Activated CD8-positive, alpha-beta memory T cell treated with anti-CD3 and anti-CD28 coated beads for 24 hours (primary cell): ENCODE measurements around the gene OPCML.

Experiments used
- DNase-seq: peaks from one replicate; pipeline ENCODE4 v3.0.0-alpha.2; 2020

The OPCML gene

GRCh38 chr11:132579136-132579535 lies 953.2 kb downstream of the OPCML start:
- DNase-seq = no peak

- DNase-seq = no peak
Measured at GRCh38 chr11:132578580-132578979, 953.7 kb downstream of the OPCML start.

DNA sequence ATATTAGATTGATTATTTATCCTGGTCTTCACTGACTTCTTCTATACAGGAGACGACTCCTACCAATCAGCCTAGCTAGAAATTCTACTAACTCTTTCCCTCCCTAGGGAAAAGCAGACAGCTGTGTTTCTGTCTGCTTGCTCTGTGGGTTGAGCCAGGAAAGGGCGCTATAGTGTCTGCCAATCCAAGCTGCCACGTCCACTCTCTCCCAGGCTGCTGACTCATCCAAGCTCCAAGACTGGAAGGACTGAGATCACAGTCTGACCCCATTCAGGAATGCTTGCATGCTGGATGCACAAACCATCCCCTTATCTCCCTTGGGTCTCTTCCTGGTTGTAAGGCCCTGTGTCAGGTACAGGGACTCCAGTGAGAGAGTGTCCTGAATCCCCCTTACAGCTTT lies 955.6 kb downstream of the OPCML start:
- no peak for DNase-seq

DNA sequence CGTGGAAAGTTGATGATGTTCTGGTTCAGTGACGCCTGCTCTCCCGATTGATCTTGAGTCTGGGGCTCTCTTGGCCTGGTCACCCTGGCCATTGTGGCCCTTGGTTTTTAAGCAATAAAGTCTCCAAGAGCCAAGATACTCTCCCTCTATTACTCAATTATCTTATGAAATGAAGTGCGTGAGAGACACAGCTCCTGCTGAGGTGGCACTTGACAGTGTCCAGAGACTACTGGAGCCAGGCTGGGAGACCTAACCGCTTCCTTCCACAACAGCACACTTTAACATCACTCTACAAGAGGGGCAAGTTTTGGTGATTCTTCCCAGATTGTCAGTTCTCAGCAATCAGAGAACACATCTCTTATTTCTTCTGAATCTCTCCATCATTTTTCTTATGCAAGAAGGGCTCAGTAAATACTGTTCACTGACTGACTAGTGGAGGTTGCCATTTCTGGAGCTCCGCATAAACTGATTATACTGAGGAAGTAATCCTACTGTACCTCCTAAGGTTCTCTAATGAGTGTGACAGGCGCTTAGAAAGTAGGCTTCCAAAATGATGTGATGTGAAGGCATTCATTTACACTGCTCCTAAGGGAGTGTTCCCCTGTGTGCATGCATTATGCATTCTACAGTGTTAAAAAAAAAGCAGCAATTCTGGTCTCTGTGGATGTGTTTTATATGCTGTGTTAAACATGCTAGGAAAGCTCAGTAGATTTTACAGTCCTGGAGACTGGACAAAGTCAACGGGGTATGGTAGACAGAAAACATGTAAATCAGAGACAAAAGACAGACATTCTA lies 968.0 kb downstream of the OPCML start:
- DNase-seq = no peak

DNA sequence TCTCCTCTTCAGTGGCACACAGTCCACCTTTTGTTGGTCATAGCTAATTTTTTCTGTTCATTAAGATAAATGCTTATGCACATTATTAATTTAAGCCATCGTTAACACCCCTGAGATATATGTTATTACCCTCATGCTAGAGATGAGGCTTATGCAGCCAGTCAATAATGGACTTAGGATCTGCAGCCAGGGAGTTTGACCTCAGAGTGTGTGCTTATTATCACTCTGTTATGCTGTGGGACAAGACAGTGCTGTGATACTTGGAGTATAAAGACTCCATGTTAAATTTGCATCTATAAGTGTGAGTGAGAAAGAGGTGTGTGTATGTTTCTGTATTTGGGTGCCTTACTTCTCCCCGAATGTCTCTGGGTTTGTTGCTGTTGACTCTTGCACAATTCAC lies 969.3 kb downstream of the OPCML start:
- no peak for DNase-seq

DNA sequence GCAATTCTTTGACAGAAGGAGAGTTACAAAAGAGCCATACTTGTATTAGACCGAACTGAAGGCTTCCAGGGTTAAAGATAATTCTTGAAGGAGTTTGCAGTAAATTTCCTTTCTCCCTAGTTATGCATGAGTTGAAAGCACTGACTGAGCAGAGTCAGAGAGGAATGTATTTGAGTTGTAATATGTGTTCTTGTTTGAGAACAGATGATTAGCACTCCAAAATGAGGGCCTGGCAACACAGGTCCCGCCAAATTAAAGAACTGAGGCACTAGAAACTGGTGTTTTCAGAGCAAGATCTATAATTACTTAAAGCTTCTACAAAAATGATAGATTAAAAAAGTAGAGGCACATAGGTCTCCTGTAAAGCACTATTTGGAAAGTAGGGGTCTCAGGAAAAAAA lies 970.4 kb downstream of the OPCML start:
- no peak for DNase-seq

- no peak for DNase-seq
Measured at GRCh38 chr11:132559331-132560036, 972.8 kb downstream of the OPCML start.

- DNase-seq = no peak
Measured at GRCh38 chr11:132556316-132556715, 976.0 kb downstream of the OPCML start.

DNA sequence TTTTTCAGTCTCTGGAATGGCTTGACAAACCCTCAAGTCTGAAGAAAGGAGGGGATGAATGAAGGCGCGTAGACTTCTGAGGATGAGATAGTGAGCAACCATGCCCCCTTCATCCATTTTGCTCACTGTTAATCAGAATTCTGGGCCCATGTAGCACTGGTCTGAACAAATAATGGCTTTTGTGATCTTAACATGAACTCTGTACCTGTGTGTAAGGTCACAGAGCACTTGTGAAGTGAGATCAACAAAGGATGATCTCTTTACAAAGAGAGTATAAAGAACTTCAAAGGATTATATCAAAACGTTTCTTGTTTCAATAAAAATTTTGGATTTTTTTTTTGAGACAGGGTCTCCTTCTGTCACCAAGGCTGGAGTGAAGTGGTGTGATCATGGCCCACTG lies 976.7 kb downstream of the OPCML start:
- DNase-seq = no peak

- DNase-seq = no peak
Measured at GRCh38 chr11:132551016-132551415, 981.3 kb downstream of the OPCML start.

DNA sequence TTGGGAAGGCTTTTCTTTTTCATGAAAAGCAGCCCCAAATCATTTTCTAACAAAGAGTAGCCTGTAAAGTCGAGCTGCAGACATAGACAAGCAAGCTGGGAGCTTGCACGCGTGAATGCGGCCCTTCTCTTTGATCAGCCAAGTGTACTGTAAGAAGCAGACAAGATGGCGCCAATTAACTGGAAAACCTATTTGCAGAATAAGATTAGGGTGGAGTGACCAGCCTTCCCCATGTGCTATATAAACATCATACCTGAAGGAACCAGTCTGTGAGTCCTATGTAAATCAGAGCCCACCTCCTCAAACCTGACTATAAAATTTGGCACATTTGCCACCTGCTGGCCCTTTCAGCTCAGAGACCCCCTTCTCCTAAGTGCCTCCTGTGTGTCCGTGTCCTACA lies 982.7 kb downstream of the OPCML start:
- no peak for DNase-seq

GRCh38 chr11:132549001-132549400 lies 983.3 kb downstream of the OPCML start:
- DNase-seq = no peak

- DNase-seq = no peak
Measured at GRCh38 chr11:132544007-132544406, 988.3 kb downstream of the OPCML start.

DNA sequence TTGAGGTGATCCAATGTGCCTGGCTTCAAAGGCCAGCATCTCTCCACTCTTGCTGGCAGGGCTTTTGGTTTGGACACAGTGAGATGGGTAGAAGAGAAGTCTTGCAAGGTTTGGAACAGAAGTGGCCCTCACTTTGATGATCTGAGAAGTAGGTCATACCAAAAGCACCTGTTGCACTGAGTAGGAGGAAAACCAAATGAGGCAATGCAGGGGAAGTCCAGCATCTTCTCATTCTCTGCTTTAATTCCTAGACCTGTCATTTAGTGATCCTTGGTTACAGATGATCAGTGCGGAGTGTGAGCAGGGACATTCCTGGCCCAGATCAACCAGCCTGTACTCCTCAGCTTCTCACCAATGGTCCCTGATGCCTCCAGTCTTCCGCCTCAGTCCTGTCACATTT lies 990.5 kb downstream of the OPCML start:
- no peak for DNase-seq

DNA sequence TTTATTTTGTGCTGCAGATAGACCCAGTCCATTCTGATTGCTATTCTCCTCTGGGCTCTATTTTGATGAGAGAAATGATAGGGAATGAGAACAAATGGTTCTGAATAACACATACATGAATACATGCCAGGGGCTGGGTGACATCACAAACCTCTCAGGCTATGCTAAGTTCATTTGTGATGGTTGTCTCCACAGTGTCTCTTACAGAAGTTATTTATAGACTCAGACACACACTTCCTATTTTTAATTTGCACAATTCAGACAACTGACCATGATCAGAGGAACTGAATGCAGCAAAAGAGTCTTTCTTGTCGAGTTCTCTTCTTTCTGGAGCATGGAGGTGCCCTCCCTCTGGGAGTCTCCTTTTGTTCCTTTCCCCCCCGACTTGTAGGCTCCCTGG lies 991.7 kb downstream of the OPCML start:
- no peak for DNase-seq

DNA sequence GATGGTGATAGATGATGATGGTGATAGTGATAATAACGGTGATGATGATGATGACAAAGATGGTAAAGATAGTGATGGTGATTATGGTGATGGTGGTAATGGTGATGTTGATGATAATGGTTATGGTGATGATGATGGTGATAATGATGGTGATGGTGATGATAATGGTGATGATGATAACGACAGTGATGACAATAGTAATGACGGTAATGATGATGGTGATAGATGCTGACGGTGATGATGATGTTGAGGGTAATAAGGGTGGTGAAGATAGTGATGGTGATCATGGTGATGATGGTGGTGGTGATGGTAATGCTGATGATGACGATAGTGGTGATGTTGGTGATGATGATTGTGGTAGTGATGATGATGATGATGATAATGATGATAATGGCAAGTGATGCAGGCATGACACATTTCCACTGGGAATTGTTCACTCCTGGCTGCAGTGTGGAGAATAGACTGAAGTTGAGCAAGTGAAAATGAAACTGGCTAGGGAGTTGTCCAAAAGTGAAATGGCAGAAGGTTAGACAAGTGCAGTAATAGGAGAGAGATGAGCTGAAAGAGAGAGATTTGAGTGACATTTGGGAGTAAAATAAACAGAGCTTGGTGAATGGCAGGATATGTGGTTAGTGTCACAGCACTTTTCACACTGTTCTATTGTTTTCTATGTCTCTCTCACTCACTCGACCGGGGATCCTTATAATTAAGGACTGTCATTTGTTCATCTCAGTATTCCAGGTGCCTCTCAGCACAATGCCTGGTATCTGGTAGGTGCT lies 992.5 kb downstream of the OPCML start:
- no peak for DNase-seq

- no peak for DNase-seq
Measured at GRCh38 chr11:132538642-132539041, 993.7 kb downstream of the OPCML start.

- DNase-seq = no peak
Measured at GRCh38 chr11:132535830-132536229, 996.5 kb downstream of the OPCML start.

DNA sequence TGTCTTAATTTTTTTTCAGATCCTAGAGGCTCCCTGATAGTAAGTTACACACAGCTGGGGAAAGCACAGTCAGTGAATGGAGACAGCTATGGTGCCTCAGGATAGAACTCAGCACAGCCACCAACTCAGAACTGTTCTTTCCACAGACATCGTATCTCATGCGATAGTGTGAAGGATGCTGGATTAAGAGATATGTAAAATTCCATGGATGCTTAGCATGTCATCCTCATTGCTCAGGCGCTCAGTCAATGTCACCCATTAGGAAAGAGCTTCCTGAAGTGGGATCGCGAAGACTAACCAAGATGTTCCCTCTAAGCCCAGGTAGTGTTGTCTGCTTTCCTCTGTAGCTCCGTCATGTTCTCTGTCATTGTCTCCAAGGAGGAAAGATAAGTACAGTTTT lies 1000.4 kb downstream of the OPCML start:
- no peak for DNase-seq

DNA sequence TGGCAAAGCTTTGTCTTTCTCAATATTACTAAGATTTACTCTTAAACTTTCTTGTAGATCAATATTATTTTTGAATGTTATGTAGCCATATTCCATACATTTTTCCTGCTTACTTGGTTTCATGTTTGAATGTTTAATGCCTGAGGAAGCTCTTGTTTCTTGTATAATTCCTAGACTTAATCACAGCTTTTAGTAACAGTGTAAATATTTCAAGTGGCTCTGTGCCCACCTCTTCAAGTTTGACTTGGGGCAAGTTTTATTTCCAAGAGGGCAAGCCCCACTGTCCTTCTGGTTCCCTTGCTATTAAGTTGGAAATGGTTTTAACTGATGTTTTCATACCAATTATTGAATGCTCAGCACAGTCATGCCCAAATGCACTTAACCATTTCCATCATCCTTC lies 1004.1 kb downstream of the OPCML start:
- no peak for DNase-seq

GRCh38 chr11:132523929-132524328 lies 1008.4 kb downstream of the OPCML start:
- no peak for DNase-seq

- no peak for DNase-seq
Measured at GRCh38 chr11:132520199-132520598, 1012.1 kb downstream of the OPCML start.

- no peak for DNase-seq
Measured at GRCh38 chr11:132519241-132519815, 1013.0 kb downstream of the OPCML start.
